ENCODE measurements around the gene ERVW-1.
A peak's percentile ranks its signal among the peaks of the same experiment; 100 is the strongest.
"Not testable (repeated sequence)": the region's sequence is repeated elsewhere in the genome, so short reads cannot be mapped to it uniquely, and the experiment has no call there.

The ERVW-1 gene

GRCh38 chr7:92473989-92474388, 3.8 kb downstream of the ERVW-1 start:
- DNase-seq, result not testable (repeated sequence)

- DNase-seq, result not testable (repeated sequence)
Measured at GRCh38 chr7:92468589-92468988, 9.2 kb downstream of the ERVW-1 start.

GRCh38 chr7:92466682-92467081, 11.1 kb downstream of the ERVW-1 start:
- DNase-seq, result no peak

- no peak for DNase-seq
Measured at GRCh38 chr7:92464515-92464914, 13.2 kb downstream of the ERVW-1 start.

- DNase-seq, result no peak
Measured at GRCh38 chr7:92462560-92462959, 15.2 kb downstream of the ERVW-1 start.

- peak; percentile 50 for DNase-seq
Measured at GRCh38 chr7:92461027-92462003, 16.4 kb downstream of the ERVW-1 start.

GRCh38 chr7:92460510-92460909, 17.2 kb downstream of the ERVW-1 start:
- DNase-seq, result no peak

- DNase-seq, result no peak
Measured at GRCh38 chr7:92460109-92460508, 17.6 kb downstream of the ERVW-1 start.

- no peak for DNase-seq
Measured at GRCh38 chr7:92456236-92456635, 21.5 kb downstream of the ERVW-1 start.

- no peak for DNase-seq
Measured at GRCh38 chr7:92451645-92452044, 26.1 kb downstream of the ERVW-1 start.

- DNase-seq, result peak; percentile 52
Measured at GRCh38 chr7:92448205-92448747, 29.5 kb downstream of the ERVW-1 start.

GRCh38 chr7:92447345-92448204, 30.2 kb downstream of the ERVW-1 start, which contains the start of gene GATAD1:
TSS of gene GATAD1 (plus strand) at chr7:92447482. CDS start at chr7:92447730, 248 bp downstream.
- DNase-seq, result peak; percentile 91

GRCh38 chr7:92446869-92447344, 30.8 kb downstream of the ERVW-1 start:
- DNase-seq, result no peak

- DNase-seq, result not testable (repeated sequence)
Measured at GRCh38 chr7:92442720-92443119, 35.0 kb downstream of the ERVW-1 start.

GRCh38 chr7:92437956-92438491, 39.7 kb downstream of the ERVW-1 start:
- no peak for DNase-seq

GRCh38 chr7:92436612-92437445, 40.9 kb downstream of the ERVW-1 start:
- no peak for DNase-seq

GRCh38 chr7:92435542-92435941, 42.2 kb downstream of the ERVW-1 start:
- DNase-seq, result no peak

GRCh38 chr7:92433019-92433418, 44.7 kb downstream of the ERVW-1 start:
- no peak for DNase-seq

GRCh38 chr7:92432299-92432946, 45.3 kb downstream of the ERVW-1 start:
- no peak for DNase-seq

GRCh38 chr7:92427193-92427592, 50.6 kb downstream of the ERVW-1 start:
- DNase-seq, result no peak

GRCh38 chr7:92425311-92425947, 52.3 kb downstream of the ERVW-1 start:
- peak; percentile 41 for DNase-seq

All from activated CD4-positive, alpha-beta T cell treated with anti-CD3 and anti-CD28 coated beads, Interleukin-10, Interleukin-2, amounts not matched to agents 100 ng/mL and 50 ng/mL, durations not matched to agents 16 hours and 8 hours (primary cell).